Jurkat, Clone E6-1 (cell line): Measurements from ENCODE around the gene PCNA. TPM values are rescaled to one million over a fixed set of nuclear protein-coding genes. Genes with fewer than 3 reads are reported as not detected.
A peak's percentile ranks its signal among the peaks of the same experiment; 100 is the strongest.

Source experiments
- DNase-seq: peaks from one replicate; pipeline ENCODE4 v3.0.0-alpha.2; 2011; ENCODE audit warnings: low read depth, low spot score
- H3K4me3 ChIP-seq: 2 replicates; pipeline ENCODE4 v1.5.1; 2011; ENCODE audit warnings: mild to moderate bottlenecking, low read length, control low read depth, moderate library complexity
- polyA plus RNA-seq: library from polyadenylated mRNA; unstranded; fragments of >200 nt; gene quantifications from one replicate; pipeline ENCODE4 v1.2.1, GENCODE V29; 2012; ENCODE audit warnings: missing spikeins; ENCODE audit not compliant: insufficient read length, insufficient read depth

The PCNA gene
- 476 TPM for polyA plus RNA-seq

DNA sequence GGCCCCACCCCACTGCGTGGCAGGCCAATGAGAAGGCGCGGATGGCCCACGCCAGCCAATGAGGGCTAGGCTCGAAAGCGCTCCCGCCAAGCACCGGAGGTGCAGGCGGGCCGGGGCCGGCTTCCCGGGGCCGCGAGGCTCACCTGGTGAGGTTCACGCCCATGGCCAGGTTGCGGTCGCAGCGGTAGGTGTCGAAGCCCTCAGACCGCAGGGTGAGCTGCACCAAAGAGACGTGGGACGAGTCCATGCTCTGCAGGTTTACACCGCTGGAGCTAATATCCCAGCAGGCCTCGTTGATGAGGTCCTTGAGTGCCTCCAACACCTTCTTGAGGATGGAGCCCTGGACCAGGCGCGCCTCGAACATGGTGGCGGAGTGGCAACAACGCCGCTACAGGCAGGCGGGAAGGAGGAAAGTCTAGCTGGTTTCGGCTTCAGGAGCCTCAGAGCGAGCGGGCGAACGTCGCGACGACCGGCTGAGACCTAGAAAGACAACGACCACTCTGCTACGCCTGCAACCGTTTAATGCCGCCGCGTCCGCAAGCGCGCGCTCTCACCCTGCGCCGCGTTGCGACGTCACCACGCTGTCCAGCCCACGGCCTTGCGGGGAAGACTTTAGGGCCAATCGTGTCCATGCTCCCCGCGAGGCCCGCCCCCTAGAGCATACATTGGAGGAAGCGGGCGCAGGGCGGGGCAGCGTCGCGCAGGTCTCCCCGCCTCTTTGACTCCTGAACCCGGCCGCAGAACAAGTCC lies at the start of gene PCNA:
Gene PCNA, minus strand, starts transcription at position 524 of the 750 bp plus-strand sequence. Its CDS starts 160 bp downstream, at position 364.
- H3K4me3 ChIP-seq: peak within 1 kb of the TSS; percentile 94
- DNase-seq: peak; percentile 96

DNA sequence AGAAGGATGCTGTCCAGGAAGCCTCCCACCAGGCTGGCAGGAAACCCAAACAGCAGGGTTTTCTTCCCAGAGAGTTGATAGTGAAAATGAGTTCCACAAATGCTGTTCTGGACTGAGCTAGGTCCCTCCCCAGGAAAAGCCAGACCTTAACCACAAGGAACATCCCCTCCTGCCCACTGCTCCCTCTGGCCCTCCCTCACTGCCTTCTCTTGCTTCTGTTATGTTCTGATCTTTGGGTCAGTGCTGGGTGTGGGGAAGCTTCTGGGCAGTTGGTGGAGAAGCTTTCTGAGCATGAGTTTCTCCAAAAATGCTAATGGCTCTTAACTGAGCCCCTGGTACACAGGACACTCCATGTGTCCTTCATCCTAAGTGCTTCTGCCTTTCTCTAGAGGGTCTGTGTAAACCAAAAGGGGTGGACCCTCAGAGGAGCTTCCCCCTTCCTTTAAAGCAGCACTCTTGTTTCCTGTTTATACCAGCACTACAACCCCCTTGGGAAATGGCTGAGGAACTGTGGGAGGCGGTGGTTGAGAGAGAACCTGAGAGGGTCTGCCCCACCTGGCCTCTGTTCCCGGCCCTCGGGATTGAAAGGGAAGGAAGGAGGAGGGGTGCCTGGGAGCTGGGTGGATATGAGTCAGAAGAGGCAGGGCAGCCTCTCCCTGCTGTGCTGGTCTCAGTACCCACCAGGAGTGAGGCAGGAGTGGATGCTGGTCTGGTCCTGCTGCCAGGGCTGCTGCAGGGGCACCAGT lies 49.1 kb upstream of the PCNA start:
- peak; percentile 37 for DNase-seq
- no peak overlapping the region for H3K4me3 ChIP-seq

DNA sequence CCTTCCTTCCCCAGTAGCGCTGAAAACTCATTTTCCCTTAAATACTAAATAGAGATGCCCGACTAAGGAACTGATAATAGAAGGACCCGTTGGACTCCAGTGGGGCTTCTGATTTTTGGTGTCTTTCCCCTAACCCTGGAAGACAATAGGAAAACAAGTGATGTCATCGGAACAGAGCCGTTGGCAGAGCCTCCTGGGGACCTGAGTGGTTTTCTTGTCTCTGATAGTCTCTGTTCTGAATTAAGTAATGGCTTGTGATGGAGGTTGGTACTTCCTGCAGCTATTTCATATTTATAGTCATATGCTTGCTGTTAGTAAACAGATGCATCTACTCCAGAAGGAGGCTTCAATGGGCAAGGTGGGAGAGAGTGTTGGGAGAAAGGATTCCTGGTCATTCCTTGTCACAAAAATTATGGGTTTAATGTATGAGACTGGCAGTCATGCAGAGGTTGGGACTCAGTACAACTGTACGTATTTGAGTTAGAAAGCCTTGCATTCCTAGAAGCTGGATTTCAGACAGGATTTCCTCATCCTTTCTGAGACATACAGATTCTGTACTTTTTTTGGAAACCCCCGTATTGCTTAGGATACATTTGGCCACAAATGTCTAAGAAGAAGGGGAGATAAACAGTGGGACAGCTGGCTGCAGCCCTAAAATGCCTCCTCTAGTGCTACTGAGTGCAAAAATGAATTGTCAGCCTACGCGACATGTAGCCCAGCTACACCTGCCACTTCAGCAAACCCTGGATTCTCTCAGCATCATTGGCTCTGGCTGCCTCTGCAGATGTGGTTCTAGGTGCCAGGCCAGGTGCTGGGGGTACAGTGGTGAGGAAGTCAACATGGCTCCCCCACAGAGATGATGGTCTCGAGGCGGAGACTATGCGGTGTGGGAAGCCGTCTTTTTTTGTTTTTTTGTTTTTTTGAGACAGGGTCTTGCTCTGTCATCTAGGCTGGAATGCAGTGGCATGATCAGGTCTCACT lies 45.2 kb upstream of the PCNA start:
- H3K4me3 ChIP-seq: no peak overlapping the region
- DNase-seq: no peak

DNA sequence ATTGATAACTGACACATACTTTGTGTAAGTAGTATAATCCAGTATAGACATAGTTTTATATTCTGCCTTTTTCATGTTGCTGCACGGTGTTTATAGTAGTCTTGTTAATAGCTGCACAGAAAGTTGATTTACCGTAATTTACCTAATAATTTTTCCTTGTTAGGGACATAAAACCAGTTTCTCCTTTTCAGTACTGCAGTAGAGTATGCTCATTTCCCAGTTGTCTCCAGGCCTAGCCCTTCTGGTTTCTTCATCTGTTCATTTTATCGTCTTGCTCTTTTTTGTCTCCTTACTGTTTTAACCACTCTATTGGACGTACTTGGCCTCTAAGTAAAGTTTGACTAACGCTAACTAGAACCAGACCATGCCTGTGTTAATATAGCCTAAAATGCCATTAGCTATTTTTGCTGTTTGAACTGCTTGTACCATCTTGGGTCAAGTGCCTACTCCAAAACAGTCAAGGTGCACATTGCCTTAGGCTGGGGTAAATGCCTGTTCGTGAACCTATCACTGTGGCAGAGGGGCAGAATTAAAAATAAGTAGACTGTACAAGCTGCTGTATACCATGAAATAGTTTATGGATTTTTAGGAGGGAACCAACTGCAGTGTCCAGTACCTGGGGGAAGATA lies 41.9 kb upstream of the PCNA start:
- DNase-seq: no peak

DNA sequence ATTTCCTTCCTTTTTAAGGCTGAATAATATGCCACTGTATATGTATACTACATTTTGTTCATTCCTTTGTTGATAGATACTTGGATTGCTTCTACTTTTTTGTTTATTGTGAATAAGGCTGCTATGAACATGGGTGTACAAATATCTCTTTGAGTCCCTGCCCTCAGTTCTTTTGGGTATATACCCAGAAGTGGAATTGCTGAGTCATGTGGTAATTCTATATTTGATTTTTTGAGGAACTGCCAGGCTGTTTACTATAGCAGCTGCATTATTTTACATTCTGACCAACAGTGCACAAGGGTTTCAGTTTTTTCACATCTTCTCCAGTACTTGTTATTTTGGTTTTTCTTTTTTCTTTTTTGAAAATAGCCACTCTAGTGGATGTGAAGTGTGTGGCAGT lies 41.1 kb upstream of the PCNA start:
- no peak for DNase-seq

More for the DNA sequence above, 41.9 kb upstream of the PCNA start:
- H3K4me3 ChIP-seq: no peak overlapping the region

GRCh38 chr20:5159928-5160327 lies 40.2 kb upstream of the PCNA start:
- DNase-seq: no peak
- H3K4me3 ChIP-seq: no peak overlapping the region

More for the DNA sequence above, 41.1 kb upstream of the PCNA start:
- H3K4me3 ChIP-seq: no peak overlapping the region

- no peak overlapping the region for H3K4me3 ChIP-seq
- DNase-seq: no peak
Observed at GRCh38 chr20:5156675-5157448, 37.1 kb upstream of the PCNA start.

DNA sequence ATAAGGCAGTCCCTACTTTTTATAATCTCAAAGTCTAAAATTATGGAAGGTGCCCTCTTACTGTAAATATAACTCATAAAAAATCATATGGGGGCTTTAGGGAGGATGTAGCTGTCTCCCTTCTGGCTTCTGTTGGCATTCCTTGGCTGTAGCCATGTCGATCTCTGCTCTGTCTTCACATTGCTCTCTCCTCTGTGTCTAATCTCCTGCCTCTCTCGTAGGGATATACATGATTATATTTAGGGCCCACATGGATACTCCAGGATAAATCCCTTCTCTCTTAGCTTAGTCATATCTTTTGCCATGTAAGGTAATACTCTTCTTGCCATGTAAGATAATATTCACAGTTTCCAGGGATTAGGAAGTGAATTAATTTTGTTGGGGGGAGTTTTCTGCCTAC lies 35.6 kb upstream of the PCNA start:
- H3K4me3 ChIP-seq: no peak overlapping the region
- no peak for DNase-seq

- H3K4me3 ChIP-seq: no peak overlapping the region
- no peak for DNase-seq
Observed at GRCh38 chr20:5154543-5154925, 34.8 kb upstream of the PCNA start.

- DNase-seq: no peak
- H3K4me3 ChIP-seq: no peak overlapping the region
Observed at GRCh38 chr20:5153612-5154542, 34.1 kb upstream of the PCNA start.

- DNase-seq: no peak
Observed at GRCh38 chr20:5153152-5153467, 33.4 kb upstream of the PCNA start.

DNA sequence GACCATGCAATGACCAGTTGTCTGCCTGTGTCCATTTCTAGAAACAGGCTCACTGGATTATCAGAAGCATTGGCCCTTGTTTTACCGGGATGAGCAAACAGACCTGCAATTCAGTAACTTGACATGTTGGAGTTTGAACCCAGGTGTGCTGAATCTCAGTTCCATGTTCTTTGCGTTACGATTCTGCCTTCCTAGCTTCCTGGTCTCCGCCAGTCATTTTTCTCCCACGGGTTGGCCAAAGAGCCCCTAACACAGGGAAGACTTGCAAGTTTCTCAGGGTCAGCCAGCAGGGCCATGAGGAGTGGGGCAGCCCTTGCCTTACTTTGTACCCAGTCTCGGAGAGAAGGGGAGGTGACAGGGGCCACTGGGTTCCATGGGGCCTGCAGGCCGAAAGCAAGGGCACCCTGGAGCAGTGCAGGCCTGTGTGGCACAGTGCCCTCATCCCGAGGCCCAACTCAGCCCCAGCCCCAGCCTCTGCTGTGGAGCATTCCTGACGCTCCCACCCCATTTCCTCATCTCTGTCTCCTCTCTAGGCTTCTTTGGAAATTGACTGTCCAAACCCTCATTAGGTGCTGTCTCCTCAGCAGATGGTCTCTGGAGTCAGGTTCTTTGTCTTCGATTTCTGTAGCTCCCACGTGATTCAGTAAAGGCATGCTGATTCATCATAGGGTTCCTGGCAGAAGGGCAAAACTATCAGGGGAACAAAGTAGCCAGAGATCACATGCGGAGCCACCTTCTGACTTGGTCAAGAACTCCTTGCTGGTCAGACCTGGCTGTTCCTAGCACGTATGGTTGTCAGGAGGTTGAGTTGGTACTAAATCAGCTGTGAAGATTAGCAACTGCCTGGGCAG lies 30.7 kb upstream of the PCNA start:
- DNase-seq: no peak
- H3K4me3 ChIP-seq: no peak overlapping the region

More at GRCh38 chr20:5153152-5153467, 33.4 kb upstream of the PCNA start:
- no peak overlapping the region for H3K4me3 ChIP-seq

DNA sequence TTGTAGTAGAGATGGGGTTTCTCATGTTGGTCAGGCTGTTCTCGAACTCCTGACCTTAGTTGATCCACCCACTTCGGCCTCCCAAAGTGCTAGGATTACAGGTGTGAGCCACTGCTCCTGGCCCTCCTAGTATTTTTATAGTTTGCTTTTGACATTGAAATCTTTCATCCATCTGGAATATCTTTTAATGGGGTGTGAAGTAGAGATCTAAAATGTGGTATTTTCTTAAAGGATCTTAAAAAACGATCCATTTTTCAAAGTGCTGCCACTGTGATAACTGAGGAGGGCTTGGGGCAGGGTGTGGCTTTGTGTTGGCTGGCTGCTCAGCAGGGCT lies 30.1 kb upstream of the PCNA start:
- no peak overlapping the region for H3K4me3 ChIP-seq

GRCh38 chr20:5148581-5148980 lies 28.8 kb upstream of the PCNA start:
- no peak for DNase-seq
- H3K4me3 ChIP-seq: no peak overlapping the region

More for the DNA sequence above, 30.1 kb upstream of the PCNA start:
- DNase-seq: no peak

GRCh38 chr20:5146871-5147592 lies 27.3 kb upstream of the PCNA start:
- H3K4me3 ChIP-seq: no peak overlapping the region
- DNase-seq: no peak

DNA sequence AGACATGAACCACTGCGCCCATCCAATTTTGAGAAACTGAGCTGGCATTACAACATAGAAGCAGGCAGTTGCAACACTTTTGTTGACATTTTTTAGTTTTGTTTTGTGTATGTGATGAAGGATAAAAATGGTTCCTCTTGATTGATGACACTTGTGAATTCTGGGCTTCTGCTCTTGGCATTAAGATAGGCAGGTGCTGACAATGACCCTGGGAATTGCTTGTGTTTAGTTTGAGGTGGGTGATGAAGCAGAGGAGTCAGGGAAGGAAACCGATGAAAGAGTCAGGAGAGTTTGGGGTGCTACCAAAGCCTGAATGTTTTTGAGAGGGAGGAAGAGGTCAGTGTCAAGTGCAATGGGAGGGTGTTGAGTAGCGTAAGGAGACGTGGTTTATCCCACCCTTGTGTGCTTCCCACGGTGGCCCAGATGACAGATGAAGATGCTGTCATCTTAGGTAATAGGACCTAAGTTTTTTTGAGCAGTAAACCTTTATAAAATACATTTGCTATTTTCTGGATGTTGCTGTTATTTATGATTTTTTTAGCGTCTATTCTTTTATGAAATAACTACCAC lies 26.4 kb upstream of the PCNA start:
- no peak overlapping the region for H3K4me3 ChIP-seq
- DNase-seq: no peak
